Glutamatergic neuron (in vitro differentiated cells): ENCODE measurements around the gene FKRP. TPM values are rescaled to one million over a fixed set of nuclear protein-coding genes. Genes with fewer than 3 reads are reported as not detected.

Experiments
- DNase-seq: peaks from one replicate; pipeline ENCODE4 v3.0.0; 2022
- H3K27ac Mint-ChIP-seq: one replicate; pipeline ENCODE4 v1.8.0; 2020; ENCODE audit warnings: mild to moderate bottlenecking, mixed read lengths, inconsistent platforms; ENCODE audit not compliant: unreplicated experiment
- H3K27me3 Mint-ChIP-seq: one replicate; pipeline ENCODE4 v1.8.0; 2020; ENCODE audit warnings: mild to moderate bottlenecking, moderate library complexity, mixed read lengths, inconsistent platforms; ENCODE audit not compliant: unreplicated experiment
- H3K36me3 Mint-ChIP-seq: one replicate; pipeline ENCODE4 v1.8.0; 2020; ENCODE audit warnings: mild to moderate bottlenecking, mixed read lengths, inconsistent platforms; ENCODE audit not compliant: unreplicated experiment
- H3K4me1 Mint-ChIP-seq: one replicate; pipeline ENCODE4 v1.8.0; 2020; ENCODE audit warnings: mild to moderate bottlenecking, low read depth, mixed read lengths, inconsistent platforms; ENCODE audit not compliant: unreplicated experiment
- H3K4me3 Mint-ChIP-seq: one replicate; pipeline ENCODE4 v1.8.0; 2020; ENCODE audit warnings: mild to moderate bottlenecking, mixed read lengths, inconsistent platforms; ENCODE audit not compliant: unreplicated experiment
- H3K9me3 Mint-ChIP-seq: one replicate; pipeline ENCODE4 v1.8.0; 2020; ENCODE audit warnings: mild to moderate bottlenecking, moderate library complexity, mixed read lengths, inconsistent platforms; ENCODE audit not compliant: unreplicated experiment
- CTCF ChIP-seq: fragments of 200-600 bp; sonication (generic); IDR thresholded peaks from one replicate; pipeline ENCODE4 v1.5.0; 2021; ENCODE audit not compliant: partially characterized antibody, unreplicated experiment
- total RNA-seq: library from RNA; stranded (reverse); fragmentation: NEBNext Ultra II Directional; extraction: Animal tissue kit (Norgen Biotek cat#: 25700); gene quantifications from one replicate; pipeline ENCODE4 v1.2.1, GENCODE V29; 2021; ENCODE audit not compliant: unreplicated experiment

The FKRP gene
- total RNA-seq, 1 donor from 2014 or later, result 46.6 TPM

- no peak for TF ChIP-seq CTCF
- H3K4me1 Mint-ChIP-seq, result peaks cover 3% of the 10 kb centered on the region
- H3K4me3 Mint-ChIP-seq, result no peak overlapping the region
- H3K27ac Mint-ChIP-seq, result no peak overlapping the region
- peaks cover 3% of the 10 kb centered on the region for H3K27me3 Mint-ChIP-seq
- no peak for DNase-seq
- H3K36me3 Mint-ChIP-seq, result no peaks in the 10 kb centered on the region
- peaks cover 5% of the 10 kb centered on the region for H3K9me3 Mint-ChIP-seq
Measured at GRCh38 chr19:46783670-46784069, 37.8 kb downstream of the FKRP start.

DNA sequence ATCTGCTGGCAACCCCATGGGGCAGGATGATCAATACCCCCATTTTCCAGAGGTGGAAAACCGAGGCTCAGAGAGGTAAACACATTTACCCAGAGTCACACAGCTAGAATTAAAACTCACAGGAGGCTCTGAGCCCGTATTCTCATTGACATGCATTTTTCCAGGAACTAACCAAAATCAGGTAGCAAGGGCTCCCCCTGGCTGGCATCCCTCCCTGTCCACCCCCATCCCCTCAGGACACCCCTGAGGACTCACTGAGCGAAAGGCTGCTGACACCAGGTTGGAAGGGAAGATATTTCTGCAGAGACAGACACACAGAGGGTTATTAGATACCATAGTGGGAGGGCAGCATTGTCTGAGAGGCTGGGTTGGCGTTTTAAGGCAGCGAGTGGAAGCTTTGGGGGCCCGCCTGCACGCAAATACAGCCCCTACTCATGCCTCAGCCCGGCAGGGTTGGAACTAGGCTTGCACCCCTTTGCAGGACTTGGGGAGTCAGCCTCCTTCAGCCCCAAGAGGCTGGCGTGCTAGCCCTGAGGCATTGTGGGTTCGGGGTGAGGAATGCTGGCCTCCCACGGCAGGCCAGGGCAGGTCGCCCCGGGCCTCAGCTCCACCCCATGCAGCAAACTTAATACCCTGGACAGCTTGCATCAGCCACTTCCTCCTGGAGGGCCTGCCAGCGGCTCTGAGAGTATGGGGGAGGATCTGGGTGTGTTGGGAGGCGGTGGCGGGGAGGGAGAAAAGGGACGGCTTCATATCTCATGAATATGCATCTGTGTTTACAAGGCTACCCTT is 38.6 kb downstream of the FKRP start:
- no peak for TF ChIP-seq CTCF
- Mint-ChIP-seq H3K36me3 (no peaks in the 10 kb centered on the region), H3K4me1 (peaks cover 4% of the 10 kb centered on the region)

GRCh38 chr19:46785054-46785979 is 39.5 kb downstream of the FKRP start:
- H3K4me1 Mint-ChIP-seq, result peaks cover 4% of the 10 kb centered on the region
- no peak for TF ChIP-seq CTCF
- peaks cover 3% of the 10 kb centered on the region for H3K27me3 Mint-ChIP-seq
- DNase-seq, result no peak
- H3K4me3 Mint-ChIP-seq, result peak overlapping the region; percentile 91
- peak overlapping the region; percentile 39 for H3K27ac Mint-ChIP-seq
- no peaks in the 10 kb centered on the region for H3K36me3 Mint-ChIP-seq
- H3K9me3 Mint-ChIP-seq, result peaks cover 5% of the 10 kb centered on the region

More for the DNA sequence above, 38.6 kb downstream of the FKRP start:
- peak; percentile 54 for DNase-seq
- H3K9me3 Mint-ChIP-seq, result peaks cover 5% of the 10 kb centered on the region
- H3K27ac Mint-ChIP-seq, result peak overlapping the region; percentile 85
- H3K27me3 Mint-ChIP-seq, result peaks cover 3% of the 10 kb centered on the region
- H3K4me3 Mint-ChIP-seq, result peak overlapping the region; percentile 71

- Mint-ChIP-seq H3K4me1 (peaks cover 4% of the 10 kb centered on the region), H3K27me3 (peaks cover 3% of the 10 kb centered on the region), H3K9me3 (peaks cover 5% of the 10 kb centered on the region), H3K27ac (peak overlapping the region; percentile 39), H3K36me3 (no peaks in the 10 kb centered on the region), H3K4me3 (peak overlapping the region; percentile 91)
- DNase-seq, result no peak
- no peak for TF ChIP-seq CTCF
Measured at GRCh38 chr19:46785980-46786235, 40.1 kb downstream of the FKRP start.
